OCI-M1 (cell line): Measurements from ENCODE around the gene SLC23A3.

Experiments
- DNase-seq: peaks from one replicate; lab custom pipeline; 2025; lab: John Stamatoyannopoulos, UW

SLC23A3 gene

GRCh38 chr2:219140722-219141121 lies 29.1 kb downstream of the SLC23A3 start:
- no peak for DNase-seq

GRCh38 chr2:219133976-219134375 lies 35.9 kb downstream of the SLC23A3 start:
- peak; percentile 72 for DNase-seq

- no peak for DNase-seq
These were observed 38.1 kb downstream of the SLC23A3 start for GRCh38 chr2:219131744-219132143.

GRCh38 chr2:219131327-219131726 lies 38.5 kb downstream of the SLC23A3 start:
- DNase-seq: no peak

GRCh38 chr2:219129589-219129988 lies 40.2 kb downstream of the SLC23A3 start:
- no peak for DNase-seq

GRCh38 chr2:219128396-219128795 lies 41.4 kb downstream of the SLC23A3 start:
- peak; percentile 92 for DNase-seq

- DNase-seq: peak; percentile 40
These were observed 42.7 kb downstream of the SLC23A3 start for GRCh38 chr2:219127037-219127635.

GRCh38 chr2:219126555-219126954 lies 43.3 kb downstream of the SLC23A3 start:
- peak; percentile 38 for DNase-seq

GRCh38 chr2:219125886-219126270 lies 44.0 kb downstream of the SLC23A3 start:
- DNase-seq: no peak

GRCh38 chr2:219125225-219125885 lies 44.5 kb downstream of the SLC23A3 start:
- DNase-seq: peak; percentile 95

- DNase-seq: peak; percentile 93
These were observed 45.3 kb downstream of the SLC23A3 start for GRCh38 chr2:219124381-219125110.

GRCh38 chr2:219123356-219124135 lies 46.3 kb downstream of the SLC23A3 start:
- peak; percentile 32 for DNase-seq

- peak; percentile 64 for DNase-seq
These were observed 47.4 kb downstream of the SLC23A3 start for GRCh38 chr2:219122202-219122980.

GRCh38 chr2:219120082-219120481 lies 49.7 kb downstream of the SLC23A3 start:
- no peak for DNase-seq

GRCh38 chr2:219119422-219120043 lies 50.3 kb downstream of the SLC23A3 start:
- peak; percentile 80 for DNase-seq

GRCh38 chr2:219118504-219118903 lies 51.3 kb downstream of the SLC23A3 start:
- DNase-seq: no peak

- no peak for DNase-seq
These were observed 52.8 kb downstream of the SLC23A3 start for GRCh38 chr2:219116776-219117646.

- no peak for DNase-seq
These were observed 57.0 kb downstream of the SLC23A3 start for GRCh38 chr2:219112651-219113338.

GRCh38 chr2:219112062-219112406 lies 57.8 kb downstream of the SLC23A3 start:
- DNase-seq: no peak
